A673 (cell line): Measurements from ENCODE around the gene RNGTT.

ENCODE experiments used
- CTCF ChIP-seq: fragments of 300-800, 200-600 bp; sonication (generic); conservative IDR thresholded peaks from 2 replicates; pipeline ENCODE4 v1.5.1; 2017; ENCODE audit warnings: low read depth, mild to moderate bottlenecking, antibody characterized with exemption, low read length, moderate library complexity, mixed read lengths
- EZH2 ChIP-seq: fragments of 200-600 bp; sonication (generic); IDR thresholded peaks from 2 replicates; pipeline ENCODE4 v1.6.1; 2017; ENCODE audit warnings: borderline replicate concordance, low read depth, mild to moderate bottlenecking, mixed read lengths, antibody characterized with exemption, low read length; ENCODE audit not compliant: poor library complexity, severe bottlenecking

DNA sequence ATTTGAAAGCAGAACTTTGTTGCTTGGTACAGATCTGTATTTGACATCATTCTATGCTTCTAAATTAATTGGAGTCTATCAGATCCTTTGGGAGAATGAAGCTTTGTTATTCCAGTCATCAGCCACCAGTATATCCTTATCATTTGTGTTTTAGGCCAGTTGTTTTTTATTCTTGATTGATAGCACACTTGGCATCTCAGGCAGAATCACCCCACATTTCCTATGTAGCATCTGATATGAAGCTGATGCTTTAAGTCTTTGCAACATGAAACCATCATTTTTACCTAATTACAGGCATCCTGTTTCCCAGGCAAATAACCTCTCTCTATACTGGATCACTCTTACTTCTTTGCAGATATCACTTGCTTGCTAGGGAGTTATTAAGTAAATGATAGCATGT is 20.7 kb upstream of the RNGTT start:
- TF ChIP-seq CTCF (no peak), EZH2 (no peak)
